AG09309 (cell line): Measurements from ENCODE around the gene VMAC.

Source experiments
- DNase-seq: peaks from one replicate; pipeline ENCODE4 v3.0.0-alpha.2; 2010; ENCODE audit warnings: low read depth
- H3K4me3 ChIP-seq: 2 replicates; pipeline ENCODE4 v1.5.1; 2011; ENCODE audit warnings: mild to moderate bottlenecking, low read depth, low read length, moderate library complexity; ENCODE audit not compliant: control insufficient read depth
- TF ChIP-seq, protein P1 (sequence below): IDR thresholded peaks from 2 replicates; pipeline ENCODE4 v1.5.1; 2011; ENCODE audit warnings: mild to moderate bottlenecking, low read depth, low read length, inconsistent platforms; ENCODE audit not compliant: insufficient read depth, control insufficient read depth; ENCODE audit errors: missing control alignments

VMAC gene

DNA sequence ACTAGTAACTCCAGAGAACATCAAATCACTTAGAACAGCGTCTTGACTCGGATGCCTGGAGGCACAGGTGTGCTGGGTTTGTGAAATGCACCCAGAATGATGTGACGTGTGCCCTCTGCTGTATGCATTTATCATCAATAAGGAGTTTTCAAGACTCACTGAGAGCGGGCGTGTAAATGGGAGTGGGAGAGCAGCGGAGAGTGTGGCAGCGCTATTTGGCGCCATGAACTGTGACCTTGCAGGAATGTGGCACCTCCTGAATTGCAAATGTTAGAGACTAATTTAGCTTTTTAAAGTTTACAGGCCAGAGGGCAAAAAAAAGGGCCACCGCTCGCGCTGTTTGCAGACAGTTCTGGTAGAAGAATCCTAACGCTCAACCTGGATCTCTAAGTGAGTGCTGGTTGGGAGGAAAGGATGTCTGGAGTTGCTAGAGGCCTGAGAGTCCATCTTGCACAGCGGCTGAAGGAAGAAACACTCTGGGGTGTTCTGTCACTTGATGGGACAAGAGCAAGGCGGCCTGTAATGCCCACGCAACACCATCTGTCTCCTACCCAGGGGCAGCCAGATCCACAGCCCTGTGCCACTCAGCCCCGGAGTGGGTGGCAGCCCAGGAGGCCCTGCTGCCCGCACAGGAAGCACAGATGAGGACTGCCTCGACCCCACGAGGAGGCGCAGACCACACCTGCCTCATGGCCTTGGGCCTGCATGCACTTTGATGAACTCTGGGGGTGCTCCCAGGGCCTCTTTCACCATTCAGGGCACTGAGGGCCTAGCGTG is 53.6 kb downstream of the VMAC start:
- no peak overlapping the region for H3K4me3 ChIP-seq
- DNase-seq: no peak
- TF ChIP-seq, protein P1, sequence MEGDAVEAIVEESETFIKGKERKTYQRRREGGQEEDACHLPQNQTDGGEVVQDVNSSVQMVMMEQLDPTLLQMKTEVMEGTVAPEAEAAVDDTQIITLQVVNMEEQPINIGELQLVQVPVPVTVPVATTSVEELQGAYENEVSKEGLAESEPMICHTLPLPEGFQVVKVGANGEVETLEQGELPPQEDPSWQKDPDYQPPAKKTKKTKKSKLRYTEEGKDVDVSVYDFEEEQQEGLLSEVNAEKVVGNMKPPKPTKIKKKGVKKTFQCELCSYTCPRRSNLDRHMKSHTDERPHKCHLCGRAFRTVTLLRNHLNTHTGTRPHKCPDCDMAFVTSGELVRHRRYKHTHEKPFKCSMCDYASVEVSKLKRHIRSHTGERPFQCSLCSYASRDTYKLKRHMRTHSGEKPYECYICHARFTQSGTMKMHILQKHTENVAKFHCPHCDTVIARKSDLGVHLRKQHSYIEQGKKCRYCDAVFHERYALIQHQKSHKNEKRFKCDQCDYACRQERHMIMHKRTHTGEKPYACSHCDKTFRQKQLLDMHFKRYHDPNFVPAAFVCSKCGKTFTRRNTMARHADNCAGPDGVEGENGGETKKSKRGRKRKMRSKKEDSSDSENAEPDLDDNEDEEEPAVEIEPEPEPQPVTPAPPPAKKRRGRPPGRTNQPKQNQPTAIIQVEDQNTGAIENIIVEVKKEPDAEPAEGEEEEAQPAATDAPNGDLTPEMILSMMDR: no peak

DNA sequence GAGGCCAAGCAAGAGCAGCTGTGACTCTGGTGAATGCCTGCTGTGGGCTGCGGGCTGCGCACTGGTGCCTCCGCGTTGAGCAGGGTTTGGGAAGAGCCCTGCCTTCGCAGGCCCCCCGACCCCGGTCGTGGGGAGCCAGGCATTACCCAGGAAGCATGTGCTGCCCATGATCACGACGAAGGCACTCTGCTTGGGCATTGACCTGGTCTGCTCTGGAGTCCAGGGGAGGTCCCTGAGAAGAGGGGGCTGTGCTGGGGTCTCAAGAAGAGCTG is 54.1 kb downstream of the VMAC start:
- no peak overlapping the region for H3K4me3 ChIP-seq
- DNase-seq: no peak
- TF ChIP-seq, protein P1: no peak

DNA sequence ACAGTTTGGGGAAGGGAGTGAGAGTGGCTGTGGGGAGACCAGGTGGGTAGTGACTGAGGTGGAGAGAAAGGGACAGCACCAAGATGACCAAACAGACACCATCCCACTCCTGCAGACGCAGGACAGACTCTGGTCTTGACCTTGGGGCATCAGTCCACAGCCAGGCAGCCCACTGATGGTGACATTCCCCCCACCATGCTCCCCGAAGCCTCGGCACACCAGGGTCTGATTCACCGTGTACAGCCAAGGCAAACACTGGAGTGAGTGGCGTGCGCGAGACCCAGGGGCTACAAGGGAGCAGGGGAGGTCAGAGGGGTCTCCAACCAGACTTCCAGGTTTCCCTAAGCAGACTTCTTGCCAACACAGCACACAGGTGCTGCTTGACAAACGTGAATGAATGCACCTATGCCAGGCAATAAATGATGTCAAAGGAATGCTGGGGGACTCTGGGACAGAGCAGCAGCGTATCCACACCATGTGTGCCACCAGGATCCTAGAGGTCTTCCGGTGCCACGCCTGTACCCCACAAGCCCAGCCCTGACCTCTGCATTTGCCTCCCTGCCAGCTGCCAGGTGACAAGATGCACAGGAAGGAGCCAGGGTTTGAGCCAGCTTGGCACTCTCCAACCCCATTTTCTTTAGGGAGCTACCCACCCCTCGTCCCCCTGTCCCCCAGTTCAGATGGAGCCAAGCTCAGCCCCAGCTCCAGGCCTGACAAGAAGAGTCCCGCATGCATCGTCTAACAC is 54.8 kb downstream of the VMAC start:
- no peak overlapping the region for H3K4me3 ChIP-seq
- DNase-seq: no peak
- TF ChIP-seq, protein P1: no peak
